GM18951 (cell line): ENCODE results near the gene KCTD7.
"Not testable (repeated sequence)": the region's sequence is repeated elsewhere in the genome, so short reads cannot be mapped to it uniquely, and the experiment has no call there.

Source experiments
- POLR2A ChIP-seq: IDR thresholded peaks from 4 replicates; pipeline ENCODE4 v1.6.1; 2011; ENCODE audit warnings: mild to moderate bottlenecking; ENCODE audit not compliant: insufficient read length, insufficient read depth; ENCODE audit errors: extremely low read depth
- in situ Hi-C: fragments of 300-500 bp; cut with MboI; formaldehyde crosslinking; loops from one replicate; pipeline ENCODE4 v1.12.0; 2022; ENCODE audit warnings: low sequenced_read_pairs, mixed read lengths, inconsistent platforms; ENCODE audit not compliant: unreplicated experiment

KCTD7 gene

GRCh38 chr7:66630531-66630930 is 1.9 kb downstream of the KCTD7 start:
- in situ Hi-C loops = no loop called here
- no peak for TF ChIP-seq POLR2A

- in situ Hi-C loops = no loop called here
- no peak for TF ChIP-seq POLR2A
Observed at GRCh38 chr7:66631471-66631870, 2.8 kb downstream of the KCTD7 start.

GRCh38 chr7:66634816-66635215 is 6.1 kb downstream of the KCTD7 start:
- in situ Hi-C loops = no loop called here
- no peak for TF ChIP-seq POLR2A

- in situ Hi-C loops = not testable (repeated sequence)
Observed at GRCh38 chr7:66635322-66635981, 6.8 kb downstream of the KCTD7 start.

GRCh38 chr7:66635982-66636546 is 7.4 kb downstream of the KCTD7 start:
- in situ Hi-C loops = not testable (repeated sequence)

GRCh38 chr7:66638309-66639099 is 9.8 kb downstream of the KCTD7 start:
- no peak for TF ChIP-seq POLR2A
- in situ Hi-C loops = no loop called here

- TF ChIP-seq POLR2A = no peak
- in situ Hi-C loops = no loop called here
Observed at GRCh38 chr7:66639773-66640172, 11.1 kb downstream of the KCTD7 start.

GRCh38 chr7:66640802-66641525 is 12.3 kb downstream of the KCTD7 start:
- in situ Hi-C loops = no loop called here
- TF ChIP-seq POLR2A = no peak

GRCh38 chr7:66641526-66641871 is 12.8 kb downstream of the KCTD7 start:
- in situ Hi-C loops = no loop called here
- no peak for TF ChIP-seq POLR2A

GRCh38 chr7:66642186-66642585 is 13.5 kb downstream of the KCTD7 start:
- in situ Hi-C loops = no loop called here
- no peak for TF ChIP-seq POLR2A

- in situ Hi-C loops = no loop called here
Observed at GRCh38 chr7:66642932-66643331, 14.3 kb downstream of the KCTD7 start.

GRCh38 chr7:66643395-66643794 is 14.7 kb downstream of the KCTD7 start:
- in situ Hi-C loops = no loop called here

More at GRCh38 chr7:66642932-66643331, 14.3 kb downstream of the KCTD7 start:
- TF ChIP-seq POLR2A = no peak

GRCh38 chr7:66651026-66651425 is 22.3 kb downstream of the KCTD7 start:
- in situ Hi-C loops = not testable (repeated sequence)

More at GRCh38 chr7:66643395-66643794, 14.7 kb downstream of the KCTD7 start:
- no peak for TF ChIP-seq POLR2A

- in situ Hi-C loops = not testable (repeated sequence)
Observed at GRCh38 chr7:66653719-66654274, 25.1 kb downstream of the KCTD7 start.
